ENCODE measurements around the gene RAB38. TPM values are rescaled to one million over a fixed set of nuclear protein-coding genes. Genes with fewer than 3 reads are reported as not detected.

RAB38 gene
- total RNA-seq (2022; extraction: Qiagen RNA extraction): 0.77 to 1.0 TPM (median 0.91 TPM) in 5 replicates

GRCh38 chr11:88174709-88175568 is at the start of gene RAB38:
TSS of gene RAB38 (minus strand) at chr11:88175443. CDS start at chr11:88175384, 59 bp downstream.

Other genes with a start within 250 kb of the RAB38 start
- 59.7 to 71.7 TPM (median 64.9 TPM) in 5 replicates for gene CTSC, start 162.3 kb upstream of the RAB38 start, total RNA-seq (2022; extraction: Qiagen RNA extraction)

All from A549 treated with Mapracorat at 1 μM for 4 hours (cell line).